BJ (cell line): ENCODE results near the gene DNM2. TPM values are rescaled to one million over a fixed set of nuclear protein-coding genes. Genes with fewer than 3 reads are reported as not detected.

Experiments
- CTCF ChIA-PET: fragments of 350-600 bp; formaldehyde crosslinking; extraction: SDS; loops from one replicate; lab custom pipeline; 2021; ENCODE audit warnings: antibody characterized with exemption, inconsistent platforms; lab: Yijun Ruan, JAX
- POLR2A ChIA-PET: fragments of 300-600 bp; sonication (Branson Sonifier 250); formaldehyde crosslinking; extraction: SDS; loops from one replicate; lab custom pipeline; 2021; ENCODE audit warnings: antibody characterized with exemption; lab: Charles Lee
- DNase-seq: peaks from one replicate; pipeline ENCODE4 v3.0.0-alpha.2; 2011; ENCODE audit warnings: low read depth
- H3K27me3 ChIP-seq: 2 replicates; pipeline ENCODE4 v1.6.0; 2011; ENCODE audit warnings: low read length; ENCODE audit not compliant: control insufficient read depth, insufficient read depth
- H3K36me3 ChIP-seq: 2 replicates; pipeline ENCODE4 v1.5.1; 2011; ENCODE audit warnings: low read length; ENCODE audit not compliant: control insufficient read depth, insufficient read depth
- H3K4me3 ChIP-seq: 2 replicates; pipeline ENCODE4 v1.5.1; 2011; ENCODE audit warnings: low read depth, mild to moderate bottlenecking, control low read depth, low read length
- polyA plus RNA-seq: library from polyadenylated mRNA; depleted of rRNA; stranded (reverse); fragments of >200 nt; gene quantifications from 2 replicates; pipeline ENCODE4 v1.2.3, GENCODE V29; 2011
- TF ChIP-seq, protein P1 (sequence below): IDR thresholded peaks from 2 replicates; pipeline ENCODE4 v1.5.1; 2011; ENCODE audit warnings: low read depth, mild to moderate bottlenecking, control low read depth, inconsistent platforms, low read length, moderate library complexity; ENCODE audit not compliant: insufficient read depth

The DNM2 gene
- polyA plus RNA-seq, 1 experiment: 64.2 TPM

DNA sequence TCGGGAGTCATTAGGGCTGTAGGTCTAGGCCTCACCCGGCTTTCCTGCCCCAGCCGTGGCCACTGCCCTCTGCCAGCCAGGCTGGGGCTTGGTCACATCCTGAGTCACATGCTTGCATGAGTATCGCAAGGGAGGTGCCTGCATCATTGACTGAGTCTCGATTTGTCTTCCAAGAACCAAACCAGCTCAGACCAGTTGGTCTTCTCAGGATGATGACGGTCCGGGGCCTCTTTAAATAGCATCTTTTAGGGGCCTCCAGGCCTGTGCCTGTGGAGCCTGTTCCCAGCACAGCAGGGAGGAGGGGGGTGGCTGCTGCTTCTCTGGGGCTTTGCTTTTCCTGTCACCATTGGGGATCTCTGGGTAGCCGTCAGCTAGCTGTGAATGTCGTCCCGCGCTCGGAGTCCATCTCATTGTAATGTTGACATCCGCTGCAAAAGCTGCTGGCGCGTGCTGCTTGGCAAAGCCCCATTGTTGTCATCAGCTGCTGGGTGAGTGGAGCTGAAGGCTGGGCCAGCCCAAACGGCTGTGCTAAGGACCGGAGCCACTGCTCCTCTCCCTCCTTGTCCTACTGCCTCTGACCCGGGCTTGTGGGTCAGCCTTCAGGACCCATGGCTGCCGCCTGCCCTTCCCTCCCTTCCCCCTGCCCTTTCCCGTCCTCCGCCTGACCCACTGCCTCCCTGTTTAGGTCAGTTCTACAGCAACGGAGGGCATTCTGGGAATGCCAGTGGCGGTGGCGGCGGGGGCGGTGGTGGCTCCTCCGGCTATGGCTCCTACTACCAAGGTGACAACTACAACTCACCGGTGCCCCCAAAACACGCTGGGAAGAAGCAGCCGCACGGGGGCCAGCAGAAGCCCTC, 31.0 kb upstream of the DNM2 start:
- Histone ChIP-seq H3K27me3 (no peaks in the 10 kb centered on the region), H3K4me3 (no peak overlapping the region), H3K36me3 (peaks cover 61% of the 10 kb centered on the region)
- no peak for DNase-seq
- TF ChIP-seq, protein P1, sequence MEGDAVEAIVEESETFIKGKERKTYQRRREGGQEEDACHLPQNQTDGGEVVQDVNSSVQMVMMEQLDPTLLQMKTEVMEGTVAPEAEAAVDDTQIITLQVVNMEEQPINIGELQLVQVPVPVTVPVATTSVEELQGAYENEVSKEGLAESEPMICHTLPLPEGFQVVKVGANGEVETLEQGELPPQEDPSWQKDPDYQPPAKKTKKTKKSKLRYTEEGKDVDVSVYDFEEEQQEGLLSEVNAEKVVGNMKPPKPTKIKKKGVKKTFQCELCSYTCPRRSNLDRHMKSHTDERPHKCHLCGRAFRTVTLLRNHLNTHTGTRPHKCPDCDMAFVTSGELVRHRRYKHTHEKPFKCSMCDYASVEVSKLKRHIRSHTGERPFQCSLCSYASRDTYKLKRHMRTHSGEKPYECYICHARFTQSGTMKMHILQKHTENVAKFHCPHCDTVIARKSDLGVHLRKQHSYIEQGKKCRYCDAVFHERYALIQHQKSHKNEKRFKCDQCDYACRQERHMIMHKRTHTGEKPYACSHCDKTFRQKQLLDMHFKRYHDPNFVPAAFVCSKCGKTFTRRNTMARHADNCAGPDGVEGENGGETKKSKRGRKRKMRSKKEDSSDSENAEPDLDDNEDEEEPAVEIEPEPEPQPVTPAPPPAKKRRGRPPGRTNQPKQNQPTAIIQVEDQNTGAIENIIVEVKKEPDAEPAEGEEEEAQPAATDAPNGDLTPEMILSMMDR: no peak
- ChIA-PET POLR2A (no interaction called here), CTCF (interaction anchor here (0.8 to 1.2 kb wide), 2 partner anchors 14 to 31 kb away, joined by 3 read pairs; partner anchors contain the start of gene DNM2)

DNA sequence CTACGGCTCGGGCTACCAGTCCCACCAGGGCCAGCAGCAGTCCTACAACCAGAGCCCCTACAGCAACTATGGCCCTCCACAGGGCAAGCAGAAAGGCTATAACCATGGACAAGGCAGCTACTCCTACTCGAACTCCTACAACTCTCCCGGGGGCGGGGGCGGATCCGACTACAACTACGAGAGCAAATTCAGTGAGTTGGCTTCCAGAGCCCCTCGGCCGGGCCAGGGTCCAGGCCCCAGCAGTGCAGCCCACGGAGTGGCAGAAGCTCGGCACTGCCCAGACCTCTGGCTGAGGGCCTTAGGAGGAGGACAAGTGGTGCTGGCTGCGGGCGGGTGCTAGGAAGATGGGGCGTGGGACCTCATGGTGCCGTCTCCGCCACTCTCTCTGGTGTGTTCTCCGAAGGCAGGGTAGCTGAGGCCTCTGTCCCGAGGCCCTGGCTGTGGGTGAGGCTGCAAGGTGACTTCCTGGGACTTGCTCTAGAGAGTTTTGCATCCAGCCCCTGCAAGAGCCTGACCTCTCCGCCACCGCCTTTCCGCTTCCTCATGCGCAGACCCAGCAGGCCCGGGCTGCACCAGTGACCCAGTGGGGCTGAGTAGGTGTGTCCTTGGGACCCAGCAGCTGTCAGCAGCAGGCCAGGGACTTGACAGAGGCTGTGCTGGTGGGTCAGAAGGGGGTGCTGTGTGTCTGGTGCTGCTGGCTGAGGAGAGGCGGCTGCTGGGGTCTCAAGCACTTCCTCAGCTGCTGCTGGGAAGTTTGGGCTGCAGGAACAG, 30.2 kb upstream of the DNM2 start:
- H3K4me3 ChIP-seq: no peak overlapping the region
- no peaks in the 10 kb centered on the region for H3K27me3 ChIP-seq
- peaks cover 58% of the 10 kb centered on the region for H3K36me3 ChIP-seq
- CTCF ChIA-PET: interaction anchor here (1.2 to 3.3 kb wide), 4 partner anchors 12 to 106 kb away, joined by 3 to 17 read pairs (median 4); partner anchors contain the start of genes DNM2 and QTRT1
- TF ChIP-seq, protein P1: no peak
- POLR2A ChIA-PET: no interaction called here
- DNase-seq: no peak

DNA sequence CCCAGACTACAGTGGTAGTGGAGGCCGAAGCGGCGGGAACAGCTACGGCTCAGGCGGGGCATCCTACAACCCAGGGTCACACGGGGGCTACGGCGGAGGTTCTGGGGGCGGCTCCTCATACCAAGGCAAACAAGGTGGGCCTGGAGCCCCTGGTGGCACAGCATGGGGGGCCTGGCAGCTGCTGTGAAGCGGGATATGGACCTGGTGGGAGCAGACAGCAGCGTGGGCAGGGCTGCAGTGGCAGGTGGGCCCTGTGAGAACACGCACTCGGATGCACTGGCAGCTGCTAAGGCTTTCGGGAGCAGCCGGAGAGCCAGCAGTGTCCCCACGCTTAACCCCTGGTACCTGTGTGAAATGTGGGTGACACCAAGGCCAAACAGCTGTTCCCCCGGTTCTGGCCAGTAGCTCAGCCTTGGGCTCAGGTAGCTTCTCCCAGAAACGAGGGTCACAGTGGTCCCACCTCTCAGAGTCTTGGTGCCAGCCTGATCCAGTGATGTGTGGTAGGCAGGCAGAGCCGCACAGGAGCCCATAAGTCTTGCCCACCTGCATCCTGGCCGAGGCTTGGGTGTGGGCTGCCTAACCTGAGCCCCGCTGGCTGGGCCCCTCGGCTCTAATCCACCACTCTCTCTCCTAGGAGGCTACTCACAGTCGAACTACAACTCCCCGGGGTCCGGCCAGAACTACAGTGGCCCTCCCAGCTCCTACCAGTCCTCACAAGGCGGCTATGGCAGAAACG, 29.2 kb upstream of the DNM2 start:
- DNase-seq: no peak
- peaks cover 47% of the 10 kb centered on the region for H3K36me3 ChIP-seq
- H3K4me3 ChIP-seq: no peak overlapping the region
- TF ChIP-seq, protein P1: no peak
- ChIA-PET CTCF (interaction anchor here (1.6 to 3.3 kb wide), 3 partner anchors 11 to 107 kb away, joined by 3 to 17 read pairs (median 6); partner anchors contain the start of gene QTRT1), POLR2A (no interaction called here)
- H3K27me3 ChIP-seq: no peaks in the 10 kb centered on the region

DNA sequence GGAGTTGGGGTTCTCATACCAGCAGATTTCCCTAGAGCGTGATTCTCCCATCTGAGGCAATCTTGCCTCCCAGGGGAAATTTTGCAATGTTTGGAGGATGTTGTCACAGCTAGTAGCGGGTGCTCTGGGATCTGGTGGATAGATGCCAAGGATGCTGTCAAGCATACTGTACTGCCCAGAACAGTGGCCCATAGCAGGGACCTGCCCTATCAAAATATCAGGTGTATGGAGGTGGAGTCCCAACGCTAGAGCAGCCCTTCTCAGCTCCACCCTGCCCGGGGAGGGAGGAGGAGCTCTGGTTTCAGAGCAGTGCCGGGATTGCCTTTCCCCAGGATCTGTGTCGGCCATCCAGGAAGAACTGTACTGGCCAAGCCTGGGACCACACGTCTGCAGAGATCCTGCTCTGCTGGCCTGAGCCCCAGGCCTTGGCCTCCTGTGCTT, 27.5 kb upstream of the DNM2 start:
- ChIA-PET CTCF (interaction anchor here (3.3 kb wide), 1 partner anchor 10 kb away, joined by 17 read pairs; the partner anchor contains the start of gene QTRT1), POLR2A (no interaction called here)
- no peak for DNase-seq
- Histone ChIP-seq H3K36me3 (peaks cover 43% of the 10 kb centered on the region), H3K27me3 (no peaks in the 10 kb centered on the region), H3K4me3 (no peak overlapping the region)
- TF ChIP-seq, protein P1: no peak
